Ovary (tissue), 9 donors: Measurements from ENCODE around the gene SREBF2. TPM values are rescaled to one million over a fixed set of nuclear protein-coding genes. Genes with fewer than 3 reads are reported as not detected.
A peak's percentile ranks its signal among the peaks of the same experiment; 100 is the strongest.

Experiments
- DNase-seq, 5 donors: peaks; one replicate each; pipeline ENCODE4 v3.0.0-alpha.2; 2019 to 2020
- H3K27ac ChIP-seq, 2 donors: fragments of 200-600 bp; one replicate each; pipeline versions ENCODE4 v1.5.1 to v1.8.0; 2019 to 2022
- H3K27me3 ChIP-seq: fragments of 200-600 bp; one replicate; pipeline ENCODE4 v1.8.0; 2022
- H3K36me3 ChIP-seq: fragments of 200-600 bp; sonication (generic); one replicate; pipeline ENCODE4 v1.5.1; 2019
- H3K4me1 ChIP-seq: one replicate; pipeline ENCODE4 v1.8.1; 2013; ENCODE audit warnings: mild to moderate bottlenecking, moderate library complexity; ENCODE audit not compliant: insufficient read depth
- H3K4me3 ChIP-seq: fragments of 200-600 bp; sonication (generic); one replicate; pipeline ENCODE4 v1.5.1; 2017
- H3K9me3 ChIP-seq, 2 donors: fragments of 200-600 bp in 1 of 2; sonication (generic) in 1 of 2; one replicate each; pipeline versions ENCODE4 v1.5.1 to v1.8.1; 2013 to 2019; ENCODE audit warnings: mild to moderate bottlenecking in 1 of 2, moderate library complexity in 1 of 2
- EP300 ChIP-seq: sonication (generic); formaldehyde crosslinking; IDR thresholded peaks from one replicate; pipeline ENCODE4 v1.6.1; 2017; ENCODE audit warnings: antibody characterized with exemption
- POLR2A ChIP-seq: fragments of 450-650 bp; IDR thresholded peaks from one replicate; pipeline ENCODE4 v1.6.1; 2017; ENCODE audit warnings: antibody characterized with exemption, mild to moderate bottlenecking, moderate library complexity
- WGBS, 3 donors: extraction: QIAGEN DNeasy Blood & Tissue Kit in 1 of 3; methylation state at CpG; one replicate each; pipeline versions ENCODE4 v1.1.5 to v1.1.7; 2013 to 2017; 5-methylcytosine and 5-hydroxymethylcytosine counted together
- intact Hi-C, 4 donors: fragments of 100-400 bp; cut with DNase I; formaldehyde crosslinking; loops; one replicate each; pipeline versions ENCODE4 v1.11.0 to v1.15.1; 2022 to 2023
- polyA plus RNA-seq, 2 donors: library from polyadenylated mRNA; stranded (reverse); fragments of 200-250 nt in 1 of 2; fragments of 350-450 nt in 1 of 2; fragmentation: Illumina TruSeq in 1 of 2; extraction: RNeasy Lipid Tissue Mini Kit (QIAGEN cat#74804) in 1 of 2; gene quantifications; one replicate each; pipeline ENCODE4 v1.2.3, GENCODE V29; 2013 to 2014
- total RNA-seq, 7 donors: library from RNA; depleted of rRNA in 2 of 7; stranded (reverse); fragments of >200 nt in 2 of 7; fragmentation: NEBNext Ultra II Directional in 3 of 7; extraction: Animal tissue kit (Norgen Biotek cat#: 25700) in 3 of 7; gene quantifications; one replicate each; pipeline versions ENCODE4 v1.1.0 to v1.2.4, GENCODE V29; 2016 to 2023
- TF ChIP-seq, protein P1 (sequence below), 3 donors: fragments of 450-650 bp in 2 of 3; fragments of 200-600 bp in 1 of 3; IDR thresholded peaks; one replicate each; pipeline versions ENCODE4 v1.5.1 to v1.8.0; 2016 to 2022; ENCODE audit warnings: antibody characterized with exemption in 3 of 3, mild to moderate bottlenecking in 1 of 3
- donor health status: DM: no; HTN: no; CAD: no; lungs with moderate emphysema.
- donor health status: DM: no; HTN: no; CAD: no.
- donor health status: Bipolar disorder and iron deficiency.
- donor health status: DM: yes; HTN: yes; CAD: no.
- donor health status: DM: no; HTN: no; CAD: no.
- donor health status: DM: yes; HTN: yes; CAD: no.

The SREBF2 gene
- total and polyA plus RNA-seq, 9 donors = 29.2 to 215 (median 74.1) TPM

DNA sequence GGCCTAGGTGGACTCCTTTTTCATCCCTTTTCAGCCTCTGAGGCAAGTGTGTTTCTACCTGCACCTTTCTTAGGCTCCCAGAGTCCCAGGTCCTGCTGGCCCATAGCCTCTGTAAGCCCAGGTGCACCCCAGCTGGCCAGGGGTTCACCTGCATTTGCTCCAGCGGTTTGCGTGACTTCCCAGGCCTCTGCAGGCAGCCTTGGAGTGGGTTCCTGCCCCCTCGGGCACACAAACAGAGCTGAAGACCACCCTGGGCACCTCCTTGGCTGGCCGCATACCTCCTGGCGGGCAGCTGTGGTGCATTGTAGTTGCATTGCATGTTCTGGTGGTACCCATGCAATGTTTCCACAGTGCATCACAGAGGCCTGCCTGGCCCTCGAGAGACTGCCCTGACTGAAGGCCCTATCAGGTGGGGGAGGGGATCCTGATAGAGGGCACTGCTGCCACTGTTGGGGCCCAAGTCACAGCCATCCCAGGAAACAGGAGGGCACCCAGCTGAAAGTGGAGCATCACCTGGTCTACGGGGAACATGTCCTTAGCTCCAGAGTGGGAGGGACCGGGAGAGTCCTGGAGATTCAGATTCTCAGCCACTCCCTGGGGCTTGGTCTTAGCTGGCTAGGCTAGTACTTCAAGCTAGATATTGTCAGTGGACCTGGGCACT lies 67.9 kb downstream of the SREBF2 start:
- Histone ChIP-seq H3K36me3 (no peaks in the 10 kb centered on the region), H3K9me3 (no peaks in the 10 kb centered on the region), H3K27ac (no peak overlapping the region), H3K4me3 (no peak overlapping the region), H3K27me3 (no peaks in the 10 kb centered on the region), H3K4me1 (no peaks in the 10 kb centered on the region)
- intact Hi-C loops = no loop called here
- WGBS, 3 donors = 93 to 96% (median 95%) methylated on average over 7 to 8 of the region's 8 CpGs
- no peak for DNase-seq
- TF ChIP-seq POLR2A (no peak), EP300 (no peak)

DNA sequence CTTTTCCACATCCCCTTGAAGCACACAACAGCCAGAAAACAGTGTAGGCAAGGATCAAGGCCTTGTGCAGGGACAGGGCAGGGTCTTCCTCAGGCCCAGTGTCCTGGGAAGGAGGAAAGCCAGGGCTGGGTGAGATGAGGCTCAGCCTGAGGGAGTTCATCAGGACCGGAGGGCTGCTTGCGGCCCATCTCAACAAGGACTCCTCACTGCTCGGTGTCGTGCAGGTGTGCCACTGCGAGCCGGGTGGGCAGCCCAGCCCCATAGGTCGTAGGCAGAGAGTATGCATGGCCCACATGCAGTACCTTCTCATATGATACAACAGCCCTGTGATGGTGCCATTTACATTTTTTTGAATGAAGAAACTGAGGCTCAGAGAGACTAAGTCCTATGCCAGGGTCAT lies 69.1 kb downstream of the SREBF2 start:
- Histone ChIP-seq H3K36me3 (no peaks in the 10 kb centered on the region), H3K4me1 (no peaks in the 10 kb centered on the region), H3K27me3 (no peaks in the 10 kb centered on the region), H3K27ac (no peak overlapping the region), H3K9me3 (no peaks in the 10 kb centered on the region), H3K4me3 (no peak overlapping the region)
- TF ChIP-seq, protein P1, sequence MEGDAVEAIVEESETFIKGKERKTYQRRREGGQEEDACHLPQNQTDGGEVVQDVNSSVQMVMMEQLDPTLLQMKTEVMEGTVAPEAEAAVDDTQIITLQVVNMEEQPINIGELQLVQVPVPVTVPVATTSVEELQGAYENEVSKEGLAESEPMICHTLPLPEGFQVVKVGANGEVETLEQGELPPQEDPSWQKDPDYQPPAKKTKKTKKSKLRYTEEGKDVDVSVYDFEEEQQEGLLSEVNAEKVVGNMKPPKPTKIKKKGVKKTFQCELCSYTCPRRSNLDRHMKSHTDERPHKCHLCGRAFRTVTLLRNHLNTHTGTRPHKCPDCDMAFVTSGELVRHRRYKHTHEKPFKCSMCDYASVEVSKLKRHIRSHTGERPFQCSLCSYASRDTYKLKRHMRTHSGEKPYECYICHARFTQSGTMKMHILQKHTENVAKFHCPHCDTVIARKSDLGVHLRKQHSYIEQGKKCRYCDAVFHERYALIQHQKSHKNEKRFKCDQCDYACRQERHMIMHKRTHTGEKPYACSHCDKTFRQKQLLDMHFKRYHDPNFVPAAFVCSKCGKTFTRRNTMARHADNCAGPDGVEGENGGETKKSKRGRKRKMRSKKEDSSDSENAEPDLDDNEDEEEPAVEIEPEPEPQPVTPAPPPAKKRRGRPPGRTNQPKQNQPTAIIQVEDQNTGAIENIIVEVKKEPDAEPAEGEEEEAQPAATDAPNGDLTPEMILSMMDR (IDR thresholded peaks at IDR 0.05) = no peak
- TF ChIP-seq POLR2A (no peak), EP300 (no peak)
- WGBS, 3 donors = 89 to 95% (median 90%) methylated on average over 7 of the region's 7 CpGs
- intact Hi-C loops = no loop called here
- no peak for DNase-seq

DNA sequence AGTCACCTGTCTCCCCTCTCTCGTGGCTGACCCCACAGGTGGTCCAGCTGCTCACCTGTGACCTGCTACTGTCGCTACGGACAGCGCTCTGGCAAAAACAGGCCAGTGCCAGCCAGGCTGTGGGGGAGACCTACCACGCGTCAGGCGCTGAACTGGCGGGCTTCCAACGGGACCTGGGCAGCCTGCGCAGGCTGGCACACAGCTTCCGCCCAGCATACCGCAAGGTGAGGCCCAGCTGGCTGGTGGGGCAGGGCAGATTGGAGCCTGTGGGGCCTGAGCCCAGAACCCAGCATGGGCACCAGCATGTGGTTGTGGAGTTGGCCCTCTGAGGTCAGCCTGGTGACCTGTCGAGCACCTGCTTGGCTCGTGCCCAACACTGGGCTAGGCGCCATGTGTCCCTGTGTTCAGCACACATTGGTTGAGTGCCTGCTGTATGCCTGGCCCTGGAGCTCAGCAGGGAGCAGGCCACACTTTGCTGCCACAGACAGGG lies 70.1 kb downstream of the SREBF2 start:
- WGBS, 3 donors = 74 to 81% (median 79%) methylated on average over 15 of the region's 15 CpGs
- DNase-seq = peak in 1 of 5 donors; percentile 46
- intact Hi-C loops = no loop called here
- H3K4me1 ChIP-seq = no peaks in the 10 kb centered on the region
- H3K27ac ChIP-seq = no peak overlapping the region
- no peak overlapping the region for H3K4me3 ChIP-seq
- H3K27me3 ChIP-seq = no peaks in the 10 kb centered on the region
- TF ChIP-seq, protein P1 (IDR thresholded peaks at IDR 0.05) = no peak
- TF ChIP-seq EP300 = no peak
- no peak for TF ChIP-seq POLR2A
- no peaks in the 10 kb centered on the region for H3K36me3 ChIP-seq
- H3K9me3 ChIP-seq = no peaks in the 10 kb centered on the region

DNA sequence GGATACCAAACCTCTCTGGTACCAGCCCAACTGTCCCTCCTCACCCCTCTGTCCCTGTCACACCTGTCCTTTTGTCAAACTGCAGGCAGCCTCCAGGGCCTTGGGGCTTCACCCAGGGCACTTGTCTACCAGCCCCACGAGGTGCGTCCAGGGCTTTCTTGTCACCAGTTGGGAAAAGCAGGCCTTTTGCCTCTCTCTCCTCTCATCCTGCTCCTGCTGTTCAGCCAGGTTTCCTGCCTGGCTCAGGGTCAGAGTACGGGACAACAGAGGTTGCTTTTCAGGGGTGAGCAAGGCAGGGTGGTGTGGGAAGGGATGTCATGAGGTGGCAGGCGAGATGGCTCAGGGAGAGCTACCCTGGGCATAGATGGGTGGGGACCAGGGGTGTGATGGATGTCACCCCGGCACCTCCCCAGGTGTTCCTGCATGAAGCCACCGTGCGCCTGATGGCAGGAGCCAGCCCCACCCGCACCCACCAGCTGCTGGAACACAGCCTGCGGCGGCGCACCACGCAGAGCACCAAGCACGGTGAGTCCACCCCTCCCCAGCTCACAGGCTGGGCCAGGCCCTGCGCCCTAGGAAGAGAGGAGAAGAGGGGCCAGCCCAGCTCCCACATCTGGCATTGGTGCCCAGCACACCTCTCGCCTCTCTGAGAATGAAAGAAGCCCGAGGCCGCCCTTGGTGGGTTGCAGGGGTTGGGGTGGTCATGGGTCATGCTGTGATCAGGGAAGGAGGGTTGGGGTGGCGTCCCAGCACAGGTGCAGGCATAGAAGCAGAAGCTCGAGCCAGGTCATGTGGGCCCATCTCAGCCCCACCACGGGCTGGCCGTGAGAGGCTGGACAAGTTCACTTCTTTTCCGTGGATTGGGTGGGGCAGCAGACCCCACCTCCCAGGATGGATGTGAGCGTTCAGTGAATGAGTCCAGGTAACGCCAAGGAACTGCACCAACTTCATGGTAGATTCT lies 71.8 kb downstream of the SREBF2 start:
- H3K4me1 ChIP-seq = peaks cover 3% of the 10 kb centered on the region
- no peaks in the 10 kb centered on the region for H3K36me3 ChIP-seq
- H3K4me3 ChIP-seq = no peak overlapping the region
- intact Hi-C loops = no loop called here
- no peaks in the 10 kb centered on the region for H3K9me3 ChIP-seq
- H3K27ac ChIP-seq = no peak overlapping the region
- no peaks in the 10 kb centered on the region for H3K27me3 ChIP-seq
- 89 to 91% (median 90%) methylated on average over 24 of the region's 24 CpGs for WGBS, 3 donors
- no peak for DNase-seq
- TF ChIP-seq POLR2A (no peak), EP300 (no peak)
- TF ChIP-seq, protein P1 (IDR thresholded peaks at IDR 0.05) = no peak
